ENCODE data around the gene RASGRP3. TPM values are rescaled to one million over a fixed set of nuclear protein-coding genes. Genes with fewer than 3 reads are reported as not detected.

Gene RASGRP3
- total RNA-seq, 1 donor from 2014 or later = 487 TPM

- TF ChIP-seq CTCF (IDR thresholded peaks at IDR 0.05; ENCODE audit: unreplicated experiment) = no peak
- Mint-ChIP-seq H3K27me3 (ENCODE audit: unreplicated experiment) (peaks cover 4% of the 10 kb centered on the region), H3K27ac (ENCODE audit: unreplicated experiment) (no peak overlapping the region), H3K4me1 (ENCODE audit: unreplicated experiment) (peaks cover 3% of the 10 kb centered on the region), H3K9me3 (ENCODE audit: unreplicated experiment) (no peaks in the 10 kb centered on the region), H3K36me3 (ENCODE audit: low read depth, unreplicated experiment) (peaks cover 10% of the 10 kb centered on the region), H3K4me3 (ENCODE audit: unreplicated experiment) (no peak overlapping the region)
- no peak for DNase-seq (ENCODE audit: low spot score)
Measured at GRCh38 chr2:33606622-33607021, 130.2 kb downstream of the RASGRP3 start.

GRCh38 chr2:33607251-33607721, 130.8 kb downstream of the RASGRP3 start:
- DNase-seq (ENCODE audit: low spot score) = no peak
- no peak overlapping the region for H3K4me3 Mint-ChIP-seq (ENCODE audit: unreplicated experiment)
- peaks cover 3% of the 10 kb centered on the region for H3K4me1 Mint-ChIP-seq (ENCODE audit: unreplicated experiment)
- no peak for TF ChIP-seq CTCF (IDR thresholded peaks at IDR 0.05; ENCODE audit: unreplicated experiment)
- no peak overlapping the region for H3K27ac Mint-ChIP-seq (ENCODE audit: unreplicated experiment)
- H3K36me3 Mint-ChIP-seq (ENCODE audit: low read depth, unreplicated experiment) = peaks cover 15% of the 10 kb centered on the region
- no peaks in the 10 kb centered on the region for H3K9me3 Mint-ChIP-seq (ENCODE audit: unreplicated experiment)
- H3K27me3 Mint-ChIP-seq (ENCODE audit: unreplicated experiment) = peaks cover 4% of the 10 kb centered on the region

- Mint-ChIP-seq H3K4me1 (ENCODE audit: unreplicated experiment) (peaks cover 3% of the 10 kb centered on the region), H3K9me3 (ENCODE audit: unreplicated experiment) (no peaks in the 10 kb centered on the region), H3K27ac (ENCODE audit: unreplicated experiment) (no peak overlapping the region), H3K27me3 (ENCODE audit: unreplicated experiment) (peaks cover 4% of the 10 kb centered on the region), H3K36me3 (ENCODE audit: low read depth, unreplicated experiment) (peaks cover 17% of the 10 kb centered on the region), H3K4me3 (ENCODE audit: unreplicated experiment) (no peak overlapping the region)
- no peak for TF ChIP-seq CTCF (IDR thresholded peaks at IDR 0.05; ENCODE audit: unreplicated experiment)
- DNase-seq (ENCODE audit: low spot score) = no peak
Measured at GRCh38 chr2:33607905-33608304, 131.5 kb downstream of the RASGRP3 start.

GRCh38 chr2:33614190-33614589, 137.7 kb downstream of the RASGRP3 start:
- Mint-ChIP-seq H3K4me1 (ENCODE audit: unreplicated experiment) (no peaks in the 10 kb centered on the region), H3K9me3 (ENCODE audit: unreplicated experiment) (peaks cover 4% of the 10 kb centered on the region), H3K27ac (ENCODE audit: unreplicated experiment) (no peak overlapping the region), H3K27me3 (ENCODE audit: unreplicated experiment) (peaks cover 4% of the 10 kb centered on the region), H3K36me3 (ENCODE audit: low read depth, unreplicated experiment) (peaks cover 30% of the 10 kb centered on the region), H3K4me3 (ENCODE audit: unreplicated experiment) (no peak overlapping the region)
- no peak for TF ChIP-seq CTCF (IDR thresholded peaks at IDR 0.05; ENCODE audit: unreplicated experiment)
- DNase-seq (ENCODE audit: low spot score) = no peak

Other genes with a start within 250 kb of the RASGRP3 start
- 47.9 TPM for gene FAM98A, start 122.7 kb downstream of the RASGRP3 start, total RNA-seq (ENCODE audit: unreplicated experiment)

Data from endothelial cell (in vitro differentiated cells).